Fibroblast of skin of scalp (primary cell): ENCODE data around the gene NEK4.

Source experiments
- DNase-seq: peaks from one replicate; pipeline ENCODE4 v3.0.0-alpha.2; 2013

Gene NEK4

GRCh38 chr3:52660046-52660445, 110.7 kb downstream of the NEK4 start:
- DNase-seq, result no peak
